Stimulated activated CD4-positive, alpha-beta T cell treated with anti-CD3 and anti-CD28 coated beads, Interleukin-15, amount 100 ng/mL, for 1 hour (primary cell): ENCODE data around the gene RARG.

Experiments used
- DNase-seq, 2 donors: peaks; one replicate each; pipeline ENCODE4 v3.0.0-alpha.2; 2020; ENCODE audit warnings: low read depth in 1 of 2, low spot score in 1 of 2

Gene RARG

DNA sequence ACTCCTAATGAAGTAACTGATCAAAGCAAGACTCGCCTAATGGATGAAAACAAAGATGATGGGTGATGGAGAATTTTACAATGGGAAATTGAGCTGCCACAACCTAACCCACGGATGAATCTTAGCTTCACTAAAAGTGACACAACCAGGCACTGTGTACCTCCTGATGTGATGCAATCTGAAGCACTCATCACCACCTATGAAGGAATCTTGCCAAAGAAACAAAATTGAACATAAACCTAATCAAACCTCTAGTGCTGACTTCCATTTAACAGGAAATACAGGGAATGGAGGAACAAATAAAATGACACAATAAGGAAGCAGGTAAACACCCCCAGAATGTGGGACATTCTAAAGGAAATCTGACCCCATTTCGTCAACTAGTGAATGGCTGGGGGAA is 13.3 kb upstream of the RARG start:
- no peak for DNase-seq

DNA sequence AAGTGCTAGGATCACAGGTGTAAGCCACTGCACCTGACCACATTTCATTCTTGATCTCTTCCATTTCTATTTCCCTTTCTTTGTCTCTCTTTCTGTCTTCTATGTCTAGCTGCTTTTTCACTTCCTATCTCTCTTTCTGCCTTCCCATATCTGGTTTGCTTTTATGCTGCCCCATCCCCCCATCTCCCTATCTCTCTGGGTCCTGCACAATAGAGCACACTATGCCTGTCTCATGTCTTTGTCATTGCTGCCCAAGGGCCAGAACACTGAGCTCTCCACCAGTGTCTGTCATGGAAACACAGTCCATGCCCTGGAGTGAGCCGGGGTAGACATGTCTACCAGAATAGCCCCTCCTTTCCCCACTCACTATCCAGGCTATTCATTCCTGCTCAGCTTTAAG is 12.3 kb upstream of the RARG start:
- no peak for DNase-seq

DNA sequence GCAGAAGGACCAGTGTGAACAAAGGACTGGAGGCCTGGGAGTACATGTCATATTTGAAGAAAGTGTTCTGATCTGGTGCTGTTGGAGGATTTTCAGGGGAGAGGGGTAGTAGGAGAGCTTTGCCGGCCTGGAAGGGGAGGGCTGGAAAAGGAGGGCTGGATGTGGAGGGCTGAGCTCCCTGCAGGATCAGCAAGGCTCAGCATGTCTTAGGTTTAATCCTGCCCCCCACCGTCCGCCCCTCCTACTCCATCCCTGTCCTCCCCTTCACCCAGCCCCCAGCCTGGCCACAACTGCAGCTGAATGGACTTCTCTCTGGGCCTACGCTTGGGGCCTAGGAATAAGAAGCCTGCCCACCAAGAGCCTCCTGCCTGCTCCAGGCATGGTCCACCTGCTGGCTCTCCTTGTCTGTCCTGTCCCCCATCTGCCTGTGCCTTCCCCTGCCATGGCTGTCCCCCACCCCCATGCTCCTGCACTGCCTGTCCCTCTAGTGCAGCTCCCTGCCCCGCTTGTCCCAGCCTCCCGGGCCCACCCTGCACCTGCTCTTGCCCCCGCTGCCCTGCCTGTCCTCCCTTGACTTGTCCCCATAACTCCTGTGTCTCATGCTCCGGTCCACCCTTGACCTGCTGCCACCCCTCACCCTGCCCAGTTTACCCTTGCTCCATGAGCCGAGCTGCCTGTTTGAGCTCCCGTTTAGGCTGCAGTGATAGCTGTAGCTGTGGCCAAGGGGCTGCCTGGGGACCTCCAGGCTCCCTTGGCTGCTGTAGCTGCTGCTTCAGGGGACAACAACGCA is 9.8 kb upstream of the RARG start:
- no peak for DNase-seq

DNA sequence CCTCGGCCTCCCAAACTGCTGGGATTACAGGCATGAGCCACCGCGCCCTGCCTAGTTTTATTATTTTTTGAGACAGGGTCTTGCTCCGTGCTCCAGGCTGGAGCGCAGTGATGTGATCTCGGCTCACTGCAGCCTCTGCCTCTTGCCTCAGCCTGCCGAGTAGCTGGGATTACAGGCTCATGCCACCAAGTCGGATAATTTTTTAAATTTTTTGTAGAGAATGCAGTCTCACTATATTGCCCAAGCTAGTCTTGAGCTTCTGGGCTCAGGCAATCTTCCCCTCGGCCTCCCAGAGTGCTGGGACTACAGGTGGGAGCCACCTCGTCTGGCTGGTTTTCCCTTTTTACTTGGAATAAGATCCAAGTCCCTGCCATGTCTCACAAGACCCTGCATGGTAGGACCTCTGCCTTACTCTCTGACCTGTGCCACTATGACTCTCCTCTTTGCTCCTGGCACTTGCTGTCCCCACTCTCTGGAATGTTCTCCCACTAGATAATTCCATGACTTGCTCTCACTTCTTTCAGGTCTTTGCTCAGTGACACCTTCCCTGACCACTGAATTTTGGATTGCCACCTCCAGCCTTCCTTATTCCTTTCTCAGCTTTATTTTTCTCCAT is 7.7 kb upstream of the RARG start:
- DNase-seq: no peak

DNA sequence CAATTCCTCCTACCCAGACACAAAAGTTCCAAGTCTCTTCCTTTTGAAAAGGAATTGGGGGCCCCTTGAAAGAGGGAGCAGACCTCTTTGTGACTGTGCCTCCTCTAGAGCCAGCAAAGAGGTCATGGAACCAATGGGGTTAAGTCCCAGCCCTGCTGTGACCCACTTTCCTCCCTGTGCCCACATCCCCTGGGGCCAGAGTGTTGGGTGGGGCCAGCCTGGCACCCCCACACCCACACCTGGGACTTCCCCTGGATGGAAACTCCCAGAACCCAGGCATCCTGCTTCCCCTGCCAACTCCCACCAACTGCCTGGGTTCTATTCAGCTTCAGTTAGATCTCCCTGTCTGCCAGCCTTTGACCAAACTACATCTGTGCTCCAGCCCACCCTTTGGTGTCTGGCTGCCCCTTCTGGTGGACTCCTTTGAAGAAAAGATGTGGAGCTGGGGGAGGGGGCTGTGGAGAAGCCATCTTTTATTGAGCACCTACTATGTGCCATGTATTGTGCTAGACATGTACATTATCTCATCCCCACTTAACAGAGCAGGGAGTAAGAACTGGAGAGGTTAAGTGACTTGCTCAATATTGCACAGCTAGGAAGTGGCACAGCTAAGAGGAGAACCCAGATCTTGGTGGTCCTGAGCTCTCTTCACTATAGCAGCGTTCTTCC is 4.6 kb upstream of the RARG start:
- DNase-seq: peak in 1 of 2 donors; percentile 37

DNA sequence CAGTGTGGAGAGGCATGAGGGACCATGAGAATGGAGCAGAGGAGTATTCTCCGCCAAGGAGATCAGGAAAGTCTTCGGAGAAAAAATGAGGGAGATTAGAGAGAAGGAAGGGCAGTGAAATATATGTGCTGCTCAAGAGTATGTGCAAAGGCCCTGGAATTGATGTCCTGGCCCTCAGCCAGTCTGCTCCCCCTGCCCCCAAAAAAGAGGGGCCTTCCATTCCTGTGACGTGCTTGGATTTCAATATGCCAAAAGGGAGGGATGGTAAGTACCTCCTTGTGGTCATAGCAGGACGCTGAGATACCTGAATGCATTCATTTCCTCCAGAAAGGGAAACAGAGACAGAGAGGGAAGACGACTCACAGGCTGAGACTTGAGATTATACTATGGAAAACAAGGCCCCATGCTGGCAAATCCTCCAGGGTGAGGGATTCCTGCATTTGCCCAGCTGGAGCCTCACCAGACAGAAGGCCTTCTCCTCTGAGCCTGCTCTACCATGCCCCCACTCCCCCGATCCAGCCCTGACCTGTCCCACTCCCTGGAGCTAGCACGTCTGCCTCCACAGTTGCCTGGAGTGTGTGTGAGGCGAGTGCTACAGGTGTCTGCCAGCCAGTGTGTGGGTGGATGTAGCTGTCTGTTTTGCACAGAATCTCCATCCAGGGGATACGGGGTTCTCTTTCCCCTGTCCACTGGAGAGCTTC is 3.9 kb upstream of the RARG start:
- no peak for DNase-seq

DNA sequence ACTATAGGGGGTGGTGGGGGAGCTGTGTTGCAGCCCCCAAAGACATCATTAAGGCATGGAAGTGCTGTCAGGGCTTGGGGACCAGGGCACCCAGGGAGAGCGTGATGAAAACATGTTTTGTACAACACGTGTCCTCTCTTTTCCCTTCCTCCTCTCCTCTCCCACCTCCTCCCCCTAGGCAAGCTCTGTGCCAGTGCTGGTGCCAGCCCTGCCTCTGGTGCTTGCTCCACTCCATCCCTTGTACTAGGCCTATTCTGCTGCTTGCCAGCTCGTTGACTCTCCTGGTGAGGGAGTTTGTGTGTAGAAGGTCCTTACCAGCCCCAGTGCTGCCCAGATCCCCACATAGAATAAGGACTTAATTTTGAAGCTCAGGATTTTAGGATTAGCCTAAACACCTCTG is 3.2 kb upstream of the RARG start:
- no peak for DNase-seq

DNA sequence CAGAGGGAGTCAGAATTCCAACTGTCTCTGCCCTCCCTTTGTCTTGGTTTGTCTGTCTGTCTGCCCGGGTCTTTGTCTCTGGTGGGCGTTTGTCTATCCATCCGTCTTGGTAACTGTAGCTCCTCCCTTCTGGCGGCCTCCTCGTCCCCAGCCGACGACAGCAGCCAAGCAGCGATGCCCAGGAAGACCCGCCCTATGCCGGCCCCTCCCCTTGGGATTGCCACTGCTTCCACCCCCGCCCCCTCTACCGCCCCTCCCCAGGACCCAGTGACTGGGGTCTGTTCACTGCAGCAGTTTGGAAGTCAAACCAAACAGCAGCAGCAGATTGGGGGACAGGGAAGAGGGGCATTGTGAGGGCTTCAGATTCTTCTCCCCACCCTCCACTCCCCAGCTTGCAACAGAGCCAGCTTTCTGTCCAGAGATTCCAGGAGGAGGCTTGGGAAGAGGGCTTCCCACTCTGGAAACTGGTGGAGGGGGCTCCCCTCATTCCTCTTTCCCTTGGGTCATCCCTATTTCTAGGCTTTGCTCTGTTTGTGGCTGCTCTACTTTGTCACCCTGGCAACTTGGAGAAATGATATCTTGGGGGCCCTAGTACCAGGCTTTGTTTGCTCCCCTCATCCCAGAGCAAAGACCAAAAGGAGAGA is 2.4 kb upstream of the RARG start:
- no peak for DNase-seq

DNA sequence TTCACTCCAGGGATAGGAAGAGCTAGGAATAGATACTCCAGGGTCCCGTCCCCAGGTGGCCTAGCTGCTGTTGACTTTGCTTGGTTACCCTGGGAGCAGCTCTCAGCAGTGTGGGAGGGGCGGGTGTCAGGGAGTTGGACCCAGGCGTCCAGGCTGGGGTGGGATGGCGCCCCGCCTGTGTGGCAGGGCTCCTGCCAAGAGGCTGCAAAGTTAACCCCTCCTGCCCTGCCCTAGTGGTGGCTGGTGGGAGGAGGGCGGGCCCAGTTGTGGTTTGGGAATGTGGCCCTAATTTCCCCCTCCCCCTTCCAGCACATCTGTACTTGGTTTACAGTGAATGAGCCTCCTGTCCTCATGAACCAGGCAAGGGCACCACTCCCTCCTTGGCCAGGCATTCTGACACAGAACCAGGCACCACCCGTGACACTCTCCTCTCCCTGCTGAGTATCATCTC is 1.7 kb upstream of the RARG start:
- no peak for DNase-seq

DNA sequence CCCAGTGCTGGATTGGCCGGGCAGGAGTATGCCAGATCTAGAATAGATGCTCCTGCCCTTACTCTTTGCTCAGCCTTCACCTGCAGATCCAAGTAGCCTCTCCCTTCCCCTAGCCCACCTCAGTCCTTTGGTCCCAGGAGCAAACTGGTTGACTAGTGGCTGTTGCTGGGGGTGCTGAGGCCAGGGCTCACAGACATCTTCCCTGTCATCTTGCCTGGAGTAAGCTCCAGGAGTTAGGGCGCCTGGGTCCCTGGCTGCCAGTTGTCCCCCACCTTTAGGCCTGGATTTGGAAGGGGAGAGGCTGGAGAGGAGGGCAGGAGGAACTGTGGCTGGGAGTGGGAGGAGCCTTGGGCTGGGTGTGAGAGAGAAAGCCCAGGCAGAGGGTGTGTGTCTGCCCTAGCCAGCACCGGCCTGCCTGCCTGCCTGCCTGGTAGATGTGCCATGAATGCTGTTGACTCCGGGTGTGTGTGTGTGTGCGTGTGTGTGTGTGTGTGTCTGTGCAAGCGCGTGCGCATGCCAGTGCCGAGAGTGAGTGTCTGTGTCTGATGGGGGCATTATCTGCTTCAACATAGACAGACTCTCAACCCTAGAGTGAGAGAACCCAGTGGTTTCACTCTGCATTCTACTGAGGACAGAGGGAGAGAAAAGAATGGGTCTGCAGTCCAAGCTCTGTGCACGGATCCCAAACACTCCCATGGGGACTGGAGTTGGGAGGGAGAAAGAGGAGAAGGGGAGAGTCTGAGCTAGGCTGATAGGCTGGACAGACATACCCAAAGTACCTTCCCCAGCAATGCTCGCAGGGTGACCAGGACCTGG is 845 bp upstream of the RARG start:
- no peak for DNase-seq

DNA sequence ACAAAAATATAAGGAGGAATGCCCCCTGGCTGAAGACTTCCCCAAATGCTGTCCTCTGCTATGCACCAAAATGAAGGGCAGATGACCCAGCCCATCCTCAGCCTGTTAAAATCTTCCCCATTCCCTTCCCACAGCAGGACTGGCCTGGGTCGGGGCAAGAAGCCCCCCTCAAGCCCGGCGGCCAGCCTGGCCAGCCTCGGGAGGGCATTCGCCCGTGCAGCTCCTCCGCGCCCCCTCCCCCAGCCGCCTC is 413 bp downstream of the RARG start:
- DNase-seq: no peak

DNA sequence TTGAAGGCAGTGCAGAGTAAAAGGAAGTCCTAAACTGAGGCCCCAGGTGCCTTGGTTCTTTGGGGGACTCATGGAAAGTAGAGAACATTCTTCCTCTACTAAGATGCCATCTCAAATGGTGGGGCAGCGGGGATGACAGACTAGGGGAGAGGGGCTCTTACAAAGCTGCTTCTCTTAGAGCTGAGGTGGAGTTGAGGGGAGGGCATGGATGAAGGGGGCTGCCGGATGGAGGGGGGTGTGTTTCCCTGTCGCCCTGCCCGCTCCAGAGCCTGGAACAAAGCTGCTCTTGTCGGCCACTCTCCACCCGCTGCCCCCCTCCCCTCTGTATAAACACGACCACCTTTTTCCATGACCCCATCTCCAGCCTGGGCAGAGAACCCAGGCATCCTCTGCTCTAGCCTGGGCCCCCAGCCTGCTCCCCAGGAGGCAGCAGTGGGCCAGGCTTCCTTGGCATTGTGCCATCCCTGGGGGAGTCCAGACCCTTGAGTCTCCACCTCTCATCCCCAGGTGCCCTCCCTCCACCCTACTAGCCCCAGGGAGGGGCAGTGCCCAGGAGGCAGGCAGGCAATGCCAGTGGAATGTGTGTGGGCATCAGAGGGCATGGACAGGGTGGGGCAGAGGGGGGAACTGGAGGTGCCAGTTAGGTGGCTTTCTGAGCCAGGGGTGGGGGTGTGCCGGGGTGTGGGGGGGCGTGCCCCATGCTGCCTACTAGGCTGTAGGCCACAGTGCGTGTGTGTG is 1.7 kb downstream of the RARG start:
- no peak for DNase-seq

DNA sequence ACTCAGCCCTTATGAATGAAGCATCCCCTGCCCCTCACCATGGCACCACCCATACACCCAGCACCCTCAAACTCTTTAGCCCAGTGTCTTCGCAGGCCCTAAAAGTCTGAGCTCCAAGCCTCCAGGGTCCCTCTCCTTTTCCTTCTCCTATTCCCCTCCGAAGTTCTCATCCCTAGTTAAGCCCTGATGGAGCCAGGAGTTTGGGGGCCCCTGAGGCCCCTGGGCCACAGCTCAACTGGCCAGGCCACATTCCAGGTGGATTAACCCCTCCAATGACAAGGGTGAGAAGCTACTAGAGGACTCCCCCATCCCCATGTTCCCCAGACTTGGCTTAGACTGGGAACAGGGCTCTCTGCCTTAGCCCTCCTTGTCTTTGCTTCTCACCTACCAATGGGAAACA is 2.6 kb downstream of the RARG start:
- no peak for DNase-seq

DNA sequence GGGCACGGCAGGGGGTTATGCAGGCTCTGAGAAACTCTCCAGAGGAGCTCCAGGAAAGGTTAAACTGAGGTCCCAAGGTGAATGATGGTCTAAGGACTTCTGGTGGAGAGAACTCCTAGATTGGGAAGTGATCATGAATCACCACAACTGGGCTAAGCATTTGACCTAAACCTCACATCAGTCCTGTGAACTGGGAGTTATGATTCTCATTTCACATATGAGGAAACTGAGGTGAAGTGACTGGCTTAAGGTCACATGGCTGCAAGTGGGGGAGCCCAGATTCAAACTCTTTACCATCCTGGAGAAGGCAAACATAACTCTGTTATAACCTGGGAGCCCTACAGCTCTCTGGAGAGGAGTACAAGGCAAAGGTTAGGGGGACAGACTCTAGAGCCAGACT is 4.2 kb downstream of the RARG start:
- no peak for DNase-seq

DNA sequence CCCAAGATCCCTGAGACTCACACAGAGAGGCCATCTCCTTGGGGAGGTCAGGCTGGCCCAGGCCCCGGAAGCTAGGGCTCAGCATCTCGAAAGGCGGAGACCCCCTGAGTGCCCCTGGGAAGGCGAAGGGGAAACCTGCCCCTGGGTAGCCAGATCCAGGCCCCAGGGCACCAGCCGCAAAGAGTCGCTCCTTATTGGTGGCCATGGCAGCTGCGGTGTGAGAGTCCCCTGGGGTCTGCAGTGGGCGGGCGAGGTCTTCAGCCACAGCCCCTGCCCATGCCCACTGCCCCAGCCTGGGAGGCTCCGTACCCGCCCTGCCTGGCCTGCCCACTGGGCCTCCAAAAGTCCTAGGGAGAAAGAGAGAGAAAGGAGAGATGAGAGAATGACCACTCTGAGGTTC is 4.7 kb downstream of the RARG start:
- DNase-seq: no peak

DNA sequence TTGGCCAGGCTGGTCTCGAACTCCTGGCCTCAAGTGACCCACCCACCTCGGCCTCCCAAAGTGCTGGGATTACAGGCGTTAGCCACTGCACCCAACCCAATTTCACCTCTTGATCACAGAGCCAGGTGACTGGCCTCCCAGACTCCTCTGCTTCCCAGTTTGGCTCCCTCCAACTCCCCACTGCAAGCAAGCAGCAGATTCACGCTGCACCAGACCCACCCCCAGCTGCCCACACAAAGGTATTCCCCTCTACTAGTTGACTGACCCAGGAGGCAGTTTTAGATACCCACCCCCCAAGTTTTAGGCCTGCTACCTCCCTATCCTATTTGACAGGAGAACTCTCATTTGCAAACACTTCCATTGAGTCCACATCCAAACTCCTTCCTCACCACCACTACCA is 5.2 kb downstream of the RARG start:
- DNase-seq: no peak

DNA sequence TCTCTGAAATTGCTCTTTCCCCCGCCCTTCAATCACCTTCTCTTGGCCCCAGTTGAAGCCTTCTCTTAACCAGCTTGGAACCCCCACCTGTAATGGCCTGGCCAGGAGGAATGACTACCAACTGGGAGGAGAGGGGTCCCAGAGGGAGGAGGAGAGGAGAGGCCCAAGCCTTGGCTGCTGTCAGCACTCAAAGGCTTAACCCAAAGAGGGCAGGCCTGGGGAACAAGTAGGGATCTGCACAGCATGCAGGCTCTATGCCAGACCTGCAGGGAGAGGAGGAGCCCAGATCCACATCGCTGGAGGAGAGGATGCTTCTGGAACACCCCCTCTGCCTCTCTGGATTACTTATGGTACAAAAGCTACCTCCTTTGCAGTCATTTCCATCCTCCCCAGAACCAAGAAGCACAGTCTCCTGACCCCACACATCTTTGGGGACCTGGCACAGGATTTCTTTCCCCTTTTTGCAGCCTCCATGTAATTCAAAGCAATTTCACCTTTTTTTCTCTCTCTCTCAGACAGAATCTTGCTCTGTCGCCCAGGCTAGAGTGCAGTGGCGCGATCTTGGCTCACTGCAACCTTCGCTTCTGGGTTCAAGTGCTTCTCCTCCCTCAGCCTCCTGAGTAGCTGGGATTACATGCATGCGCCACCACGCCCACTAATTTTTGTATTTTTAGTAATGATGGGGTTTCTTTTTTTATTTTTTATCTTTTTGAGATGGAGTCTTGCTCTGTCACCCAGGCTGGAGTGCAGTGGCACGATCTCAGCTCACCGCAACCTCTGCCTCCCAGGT is 6.2 kb downstream of the RARG start:
- DNase-seq: no peak

DNA sequence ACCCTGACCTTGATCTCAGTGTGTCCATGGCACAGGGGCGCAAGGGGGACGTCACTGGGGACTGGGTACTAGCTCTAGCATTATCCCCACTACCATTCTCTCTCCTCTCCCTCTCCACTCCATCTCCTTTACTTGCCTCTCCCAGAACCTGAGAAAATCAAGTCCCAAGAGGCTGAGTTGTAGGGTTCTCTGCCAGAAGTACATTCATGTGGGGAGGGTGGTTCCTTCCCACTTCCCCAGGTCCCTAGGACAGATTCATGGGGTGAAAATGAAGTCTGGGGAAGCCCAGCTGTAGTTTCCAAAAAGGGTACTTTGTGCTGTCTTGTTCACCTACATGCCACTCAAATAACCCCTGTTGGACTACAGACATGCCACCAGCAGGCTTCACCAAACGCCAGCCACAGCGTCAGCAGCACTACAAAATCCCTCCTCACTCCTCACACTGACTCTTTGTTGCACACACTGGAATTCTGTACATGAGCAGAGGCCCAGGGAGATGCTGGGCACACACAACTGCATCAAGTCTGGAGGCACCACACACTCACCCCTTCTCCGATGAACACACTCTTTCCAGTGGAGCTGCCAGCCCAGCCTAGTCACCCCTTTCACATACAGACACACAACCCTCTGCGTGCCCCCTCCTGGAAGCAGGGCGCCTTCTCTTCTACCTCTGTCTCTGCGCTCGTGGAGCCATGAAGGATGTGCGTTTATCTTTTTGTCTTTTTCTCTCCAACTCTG is 6.9 kb downstream of the RARG start:
- DNase-seq: no peak
